IMR-90 (cell line): Measurements from ENCODE around the gene RNF130. TPM values are rescaled to one million over a fixed set of nuclear protein-coding genes. Genes with fewer than 3 reads are reported as not detected.

Source experiments
- ATAC-seq: fragments of 200-7000 bp; cut with Tn5 transposase; 2 replicates; pipeline ENCODE4 v1.9.1; 2020; ENCODE audit warnings: low read depth, mild to moderate bottlenecking, moderate library complexity
- BruUV-seq: library from RNA; stranded (reverse); fragments of 400-500 nt; replicated peaks from 2 replicates; lab custom pipeline; 2021; lab: Mats Ljungman, UMichigan
- CTCF ChIA-PET: fragments of 300-600 bp; formaldehyde crosslinking; extraction: SDS; loops from one replicate; lab custom pipeline; 2021; ENCODE audit warnings: antibody characterized with exemption; lab: Yijun Ruan, JAX
- POLR2A ChIA-PET: fragments of 300-600 bp; sonication (Branson Sonifier 250); formaldehyde crosslinking; loops from one replicate; lab custom pipeline; 2022; ENCODE audit warnings: antibody characterized with exemption; ENCODE audit not compliant: unreplicated experiment; lab: Charles Lee
- DNase-seq: peaks from one replicate; pipeline ENCODE4 v3.0.0; 2013
- H2AFZ ChIP-seq: replicated peaks from 2 replicates; pipeline ENCODE3; 2013; ENCODE audit warnings: low read length, mild to moderate bottlenecking; ENCODE audit not compliant: poor library complexity
- H2AK5ac ChIP-seq: 2 replicates; pipeline ENCODE4 v1.6.1; 2013; ENCODE audit warnings: low read depth, low read length, inconsistent platforms
- H2AK9ac ChIP-seq: replicated peaks from 2 replicates; pipeline ENCODE3; 2013; ENCODE audit warnings: mild to moderate bottlenecking, low read depth, low read length, moderate library complexity; ENCODE audit not compliant: poor library complexity
- H2BK120ac ChIP-seq: 2 replicates; pipeline ENCODE4 v1.6.1; 2013; ENCODE audit warnings: low read depth, low read length, inconsistent platforms
- H2BK15ac ChIP-seq: 3 replicates; pipeline ENCODE4 v1.6.1; 2013; ENCODE audit warnings: low read depth, low read length, inconsistent platforms
- H2BK20ac ChIP-seq: 2 replicates; pipeline ENCODE4 v1.6.1; 2013; ENCODE audit warnings: low read depth, mild to moderate bottlenecking, inconsistent platforms, low read length, moderate library complexity
- H2BK5ac ChIP-seq: 2 replicates; pipeline ENCODE4 v1.6.1; 2013; ENCODE audit warnings: mild to moderate bottlenecking, low read depth, low read length, inconsistent platforms; ENCODE audit not compliant: poor library complexity, severe bottlenecking
- H3K14ac ChIP-seq: replicated peaks from 2 replicates; pipeline ENCODE4 v1.6.1; 2013; ENCODE audit warnings: low read depth, low read length, inconsistent platforms
- H3K18ac ChIP-seq: 2 replicates; pipeline ENCODE4 v1.6.1; 2013; ENCODE audit warnings: low read depth, low read length, control low read depth
- H3K23ac ChIP-seq: 2 replicates; pipeline ENCODE4 v1.6.1; 2013; ENCODE audit warnings: low read depth, low read length, inconsistent platforms
- H3K27ac ChIP-seq: 2 replicates; pipeline ENCODE4 v1.5.1; 2013; ENCODE audit warnings: mild to moderate bottlenecking, control low read depth, low read length; ENCODE audit not compliant: insufficient read depth
- H3K27me3 ChIP-seq: 2 replicates; pipeline ENCODE4 v1.6.1; 2013; ENCODE audit warnings: low read length; ENCODE audit not compliant: control insufficient read depth, insufficient read depth
- H3K36me3 ChIP-seq: 2 replicates; pipeline ENCODE4 v1.6.1; 2013; ENCODE audit warnings: low read length, mixed read lengths; ENCODE audit not compliant: control insufficient read depth, insufficient read depth
- H3K4ac ChIP-seq: 2 replicates; pipeline ENCODE4 v1.6.1; 2013; ENCODE audit warnings: low read depth, low read length, inconsistent platforms
- H3K4me1 ChIP-seq: 2 replicates; pipeline ENCODE4 v1.6.1; 2013; ENCODE audit warnings: low read length, mixed read lengths; ENCODE audit not compliant: control insufficient read depth, insufficient read depth
- H3K4me2 ChIP-seq: 2 replicates; pipeline ENCODE4 v1.6.1; 2013; ENCODE audit warnings: low read depth, mild to moderate bottlenecking, control low read depth, low read length, moderate library complexity
- H3K4me3 ChIP-seq: 2 replicates; pipeline ENCODE4 v1.5.1; 2013; ENCODE audit warnings: low read depth, mild to moderate bottlenecking, control low read depth, low read length, moderate library complexity; ENCODE audit not compliant: insufficient read depth
- H3K56ac ChIP-seq: 2 replicates; pipeline ENCODE4 v1.6.1; 2013; ENCODE audit warnings: low read length, inconsistent platforms; ENCODE audit not compliant: insufficient read depth; ENCODE audit errors: extremely low read depth
- H3K79me1 ChIP-seq, 2 experiments: 2 replicates each; pipeline ENCODE4 v1.6.1; 2013; ENCODE audit warnings: low read length in 2 of 2, inconsistent platforms in 1 of 2, low read depth in 1 of 2
- H3K9ac ChIP-seq: 2 replicates; pipeline ENCODE4 v1.6.1; 2013; ENCODE audit warnings: low read depth, low read length, control low read depth
- H3K9me1 ChIP-seq: 2 replicates; pipeline ENCODE4 v1.6.1; 2013; ENCODE audit warnings: low read length, inconsistent platforms; ENCODE audit not compliant: insufficient read depth
- H3K9me3 ChIP-seq: 2 replicates; pipeline ENCODE4 v1.6.1; 2013; ENCODE audit warnings: low read length; ENCODE audit not compliant: control insufficient read depth, insufficient read depth
- H4K20me1 ChIP-seq: 2 replicates; pipeline ENCODE4 v1.6.1; 2013; ENCODE audit warnings: low read length, inconsistent platforms; ENCODE audit not compliant: insufficient read depth
- H4K5ac ChIP-seq: 2 replicates; pipeline ENCODE4 v1.6.1; 2013; ENCODE audit warnings: mild to moderate bottlenecking, low read depth, low read length, control low read depth
- H4K8ac ChIP-seq, 2 experiments: 2 replicates each; pipeline ENCODE4 v1.6.1; 2013; ENCODE audit warnings: low read depth in 2 of 2, low read length in 2 of 2, control low read depth in 1 of 2, inconsistent platforms in 1 of 2
- H4K91ac ChIP-seq: 2 replicates; pipeline ENCODE4 v1.6.1; 2013; ENCODE audit warnings: low read depth, low read length, inconsistent platforms; ENCODE audit not compliant: insufficient read depth
- MAZ ChIP-seq: IDR thresholded peaks from 2 replicates; pipeline ENCODE4 v1.6.1; 2012; ENCODE audit warnings: low read depth, mild to moderate bottlenecking, low read length, improper control_type of control experiment, moderate library complexity, borderline replicate concordance
- WGBS, 2 experiments: methylation state at CpG; one replicate each; pipeline versions ENCODE4 v1.1.5 to v1.1.7; 2013; ENCODE audit warnings: missing lambda C conversion rate in 2 of 2; ENCODE audit not compliant: insufficient read length in 1 of 2; ENCODE audit errors: extremely low coverage in 2 of 2; 5-methylcytosine and 5-hydroxymethylcytosine counted together
- dilution Hi-C: fragments of 300-500 bp; cut with HindIII; formaldehyde crosslinking; loops from one replicate; pipeline ENCODE4 v1.14.3; 2018; ENCODE audit warnings: low sequenced_read_pairs; ENCODE audit not compliant: unreplicated experiment
- in situ Hi-C: fragments of 300-500 bp; cut with MboI; formaldehyde crosslinking; loops from 3 replicates; pipeline ENCODE4 v1.14.3; 2019; ENCODE audit warnings: low sequenced_read_pairs, inconsistent platforms, mixed read lengths
- intact Hi-C: fragments of 100-400 bp; cut with micrococcal nuclease; formaldehyde crosslinking; loops from 2 replicates; pipeline ENCODE4 v1.10.0; 2022
- polyA plus RNA-seq, 3 experiments: library from polyadenylated mRNA; depleted of rRNA; stranded (reverse); fragments of >200 nt; gene quantifications; 2 replicates each; pipeline ENCODE4 v1.2.3, GENCODE V29; 2012; ENCODE audit warnings: low replicate concordance in 1 of 3
- total RNA-seq: library from RNA; depleted of rRNA; stranded (reverse); fragments of >200 nt; gene quantifications from 2 replicates; pipeline ENCODE4 v1.2.3, GENCODE V29; 2012

The RNF130 gene
- total and polyA plus RNA-seq, 2 of the 4 experiments (the other 2 are of a cell fraction), result 12.9 to 21.7 TPM

GRCh38 chr5:179964015-179964414, 107.5 kb downstream of the RNF130 start:
- intact Hi-C loops (no loop called here), dilution Hi-C loops (no loop called here), in situ Hi-C loops (no loop called here)
- Histone ChIP-seq H4K20me1 (no peaks in the 10 kb centered on the region), H3K4me2 (no peak overlapping the region), H3K79me1 (no peaks in the 10 kb centered on the region), H4K91ac (no peak overlapping the region), H3K9me3 (no peaks in the 10 kb centered on the region), H3K56ac (no peak overlapping the region), H2BK5ac (no peak overlapping the region), H3K4ac (no peak overlapping the region), H3K27ac (no peak overlapping the region), H4K8ac (no peak overlapping the region), H2AK9ac (no peak overlapping the region), H3K9ac (no peak overlapping the region), H3K14ac (no peak overlapping the region), H2AFZ (no peak overlapping the region), H3K9me1 (no peaks in the 10 kb centered on the region), H3K4me3 (no peak overlapping the region), H3K27me3 (no peaks in the 10 kb centered on the region), H4K5ac (no peak overlapping the region), H2AK5ac (no peak overlapping the region), H2BK120ac (no peak overlapping the region), H3K18ac (no peak overlapping the region), H3K36me3 (peaks cover 21% of the 10 kb centered on the region), H3K23ac (no peak overlapping the region), H2BK15ac (no peak overlapping the region), H2BK20ac (no peak overlapping the region), H3K4me1 (no peaks in the 10 kb centered on the region)
- no CpG with 5 or more reads among the region's 8 CpGs for WGBS, 2 experiments
- TF ChIP-seq MAZ, result no peak
- DNase-seq, result no peak
- POLR2A ChIA-PET, result no interaction called here
- BruUV-seq, result no TSS peak
- ATAC-seq, result no peak
- CTCF ChIA-PET, result no interaction called here
